GM12864 (cell line): ENCODE data around the gene VN1R5.
"Not testable (repeated sequence)": the region's sequence is repeated elsewhere in the genome, so short reads cannot be mapped to it uniquely, and the experiment has no call there.

Source experiments
- DNase-seq: peaks from one replicate; pipeline ENCODE4 v3.0.0-alpha.2; 2011; ENCODE audit warnings: low read depth
- H3K4me3 ChIP-seq: 2 replicates; pipeline ENCODE4 v1.5.1; 2011; ENCODE audit warnings: mild to moderate bottlenecking, low read depth, low read length, control low read depth
- CTCF ChIP-seq: IDR thresholded peaks from 2 replicates; pipeline ENCODE4 v1.5.1; 2011; ENCODE audit warnings: low read depth, mild to moderate bottlenecking, moderate library complexity, low read length, control low read depth, inconsistent platforms; ENCODE audit errors: missing control alignments

Gene VN1R5

GRCh38 chr1:247216261-247216660 lies 39.6 kb upstream of the VN1R5 start:
- H3K4me3 ChIP-seq, result no peak overlapping the region
- TF ChIP-seq CTCF, result no peak
- DNase-seq, result no peak

GRCh38 chr1:247218121-247218651 lies 37.7 kb upstream of the VN1R5 start:
- no peak for TF ChIP-seq CTCF
- H3K4me3 ChIP-seq, result no peak overlapping the region
- no peak for DNase-seq

DNA sequence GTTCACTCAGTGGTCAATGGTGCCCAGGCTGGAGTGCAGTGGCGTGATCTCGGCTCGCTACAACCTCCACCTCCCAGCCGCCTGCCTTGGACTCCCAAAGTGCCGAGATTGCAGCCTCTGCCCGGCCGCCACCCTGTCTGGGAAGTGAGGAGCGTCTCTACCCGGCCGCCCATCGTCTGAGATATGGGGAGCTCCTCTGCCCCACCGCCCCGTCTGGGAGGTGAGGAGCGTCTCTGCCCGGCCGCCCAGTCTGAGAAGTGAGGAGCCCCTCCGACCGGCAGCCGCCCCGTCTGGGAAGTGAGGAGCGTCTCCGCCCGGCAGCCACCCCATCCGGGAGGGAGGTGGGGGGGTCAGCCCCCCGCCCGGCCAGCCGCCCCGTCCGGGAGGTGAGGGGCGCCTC lies 35.6 kb upstream of the VN1R5 start:
- not testable (repeated sequence) for DNase-seq, H3K4me3 ChIP-seq

DNA sequence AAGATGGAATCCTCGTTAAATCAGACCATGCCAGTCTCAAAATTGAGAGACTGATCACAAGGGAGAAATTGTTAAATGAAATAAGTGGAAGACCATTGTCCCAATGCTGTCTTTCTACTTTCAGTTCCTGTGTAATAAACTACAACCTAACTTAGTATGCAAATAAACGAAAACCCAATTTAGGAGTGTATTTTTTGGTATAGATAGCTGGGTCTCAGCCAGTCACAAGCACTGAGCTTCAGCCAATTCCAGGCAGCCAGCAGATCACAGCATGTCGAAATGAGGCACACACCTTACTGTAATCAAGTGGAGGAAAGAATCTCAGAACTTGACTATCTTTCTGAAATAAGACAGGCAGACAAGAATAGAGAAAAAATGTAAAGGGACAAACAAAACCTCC lies 33.0 kb upstream of the VN1R5 start:
- no peak for TF ChIP-seq CTCF
- no peak for DNase-seq
- H3K4me3 ChIP-seq, result no peak overlapping the region

DNA sequence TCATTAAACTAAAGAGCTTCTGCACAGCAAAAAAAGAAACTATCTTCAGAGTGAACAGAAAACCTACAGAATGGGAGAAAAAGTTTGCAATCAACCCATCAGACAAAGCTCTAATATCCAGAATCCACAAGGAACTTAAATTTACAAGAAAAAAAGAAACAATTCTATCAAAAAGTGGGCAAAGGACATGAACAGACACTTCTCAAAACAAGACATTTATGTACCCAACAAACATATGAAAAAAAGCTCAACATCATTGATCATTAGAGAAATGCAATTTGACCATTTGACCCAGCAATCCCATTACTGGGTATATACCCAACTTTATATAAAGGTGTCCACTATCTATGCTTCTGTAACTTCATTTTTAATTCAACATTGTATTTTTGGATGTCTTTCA lies 31.1 kb upstream of the VN1R5 start:
- TF ChIP-seq CTCF, result no peak
- no peak overlapping the region for H3K4me3 ChIP-seq
- DNase-seq, result no peak

GRCh38 chr1:247228133-247228532 lies 27.7 kb upstream of the VN1R5 start:
- H3K4me3 ChIP-seq, result no peak overlapping the region
- no peak for DNase-seq
- TF ChIP-seq CTCF, result no peak

GRCh38 chr1:247241691-247242090 lies 14.2 kb upstream of the VN1R5 start:
- TF ChIP-seq CTCF, result no peak
- DNase-seq, result no peak
- H3K4me3 ChIP-seq, result no peak overlapping the region
